Activated CD4-positive, alpha-beta T cell treated with anti-CD3 and anti-CD28 coated beads, Interleukin-10, Interleukin-2, amounts not matched to agents 100 ng/mL and 50 ng/mL, durations not matched to agents 16 hours and 8 hours (primary cell): ENCODE data around the gene BET1L.
"Not testable (repeated sequence)": the region's sequence is repeated elsewhere in the genome, so short reads cannot be mapped to it uniquely, and the experiment has no call there.

Experiments
- DNase-seq: peaks from one replicate; pipeline ENCODE4 v3.0.0-alpha.2; 2020

BET1L gene

GRCh38 chr11:207208-207862 lies at the start of gene BET1L, which contains the start of gene RIC8A:
Gene BET1L, minus strand, starts transcription at chr11:207399. Its CDS starts 78 bp downstream, at chr11:207321.
Gene RIC8A, plus strand, starts transcription at chr11:207708. Its CDS starts 1,147 bp downstream, at chr11:208855.
- peak; percentile 99 for DNase-seq

GRCh38 chr11:255816-256215 lies 48.6 kb upstream of the BET1L start:
- DNase-seq = no peak

GRCh38 chr11:255176-255575 lies 48.0 kb upstream of the BET1L start:
- DNase-seq = no peak

GRCh38 chr11:253886-254270 lies 46.7 kb upstream of the BET1L start:
- DNase-seq = no peak

- no peak for DNase-seq
These were observed 46.1 kb upstream of the BET1L start for GRCh38 chr11:253160-253885.

- DNase-seq = no peak
These were observed 45.5 kb upstream of the BET1L start for GRCh38 chr11:252666-253065.

GRCh38 chr11:251550-251949 lies 44.4 kb upstream of the BET1L start:
- no peak for DNase-seq

GRCh38 chr11:250740-251299 lies 43.6 kb upstream of the BET1L start:
- DNase-seq = peak; percentile 74

- no peak for DNase-seq
These were observed 43.1 kb upstream of the BET1L start for GRCh38 chr11:250274-250673.

- no peak for DNase-seq
These were observed 41.9 kb upstream of the BET1L start for GRCh38 chr11:249062-249461.

GRCh38 chr11:244376-244775 lies 37.2 kb upstream of the BET1L start:
- no peak for DNase-seq

GRCh38 chr11:241634-242033 lies 34.4 kb upstream of the BET1L start:
- no peak for DNase-seq

GRCh38 chr11:240315-240714 lies 33.1 kb upstream of the BET1L start:
- no peak for DNase-seq

GRCh38 chr11:238346-238745 lies 31.1 kb upstream of the BET1L start:
- not testable (repeated sequence) for DNase-seq

- peak; percentile 92 for DNase-seq
These were observed 29.9 kb upstream of the BET1L start, which contains the start of gene PSMD13 for GRCh38 chr11:236774-237767. Gene PSMD13, plus strand, starts transcription at chr11:236976. Its CDS starts 74 bp downstream, at chr11:237050.

- DNase-seq = peak; percentile 94
These were observed 29.0 kb upstream of the BET1L start, which contains the start of gene SIRT3 for GRCh38 chr11:235997-236773. Gene SIRT3, minus strand, starts transcription at chr11:236342. Its CDS starts 14 bp downstream, at chr11:236328.

GRCh38 chr11:235609-235996 lies 28.4 kb upstream of the BET1L start:
- DNase-seq = peak; percentile 54

- DNase-seq = no peak
These were observed 28.0 kb upstream of the BET1L start for GRCh38 chr11:235180-235579.

- DNase-seq = no peak
These were observed 25.8 kb upstream of the BET1L start for GRCh38 chr11:232783-233565.

GRCh38 chr11:230431-230830 lies 23.2 kb upstream of the BET1L start:
- no peak for DNase-seq

GRCh38 chr11:227824-228379 lies 20.7 kb upstream of the BET1L start:
- DNase-seq = no peak
